RWPE1 (cell line): ENCODE measurements around the gene WASF2.
A peak's percentile ranks its signal among the peaks of the same experiment; 100 is the strongest.

Source experiments
- CTCF ChIA-PET: fragments of 350-600 bp; sonication (Branson Sonifier 250); formaldehyde crosslinking; extraction: SDS; loops from one replicate; lab custom pipeline; 2021; lab: Yijun Ruan, JAX
- POLR2A ChIA-PET: fragments of 400-600 bp; formaldehyde crosslinking; extraction: SDS; loops from one replicate; lab custom pipeline; 2020; ENCODE audit warnings: antibody characterized with exemption; ENCODE audit not compliant: low non-redundant PET; lab: Yijun Ruan, JAX
- DNase-seq: peaks from one replicate; pipeline ENCODE4 v3.0.0; 2012; ENCODE audit warnings: low spot score
- H3K27ac ChIP-seq: fragments of 450-650 bp; 2 replicates; pipeline ENCODE4 v1.5.1; 2017
- TF ChIP-seq, protein P1 (sequence below): fragments of 450-650 bp; conservative IDR thresholded peaks from 2 replicates; pipeline ENCODE4 v1.5.1; 2017; ENCODE audit warnings: low read depth, mild to moderate bottlenecking

The WASF2 gene

DNA sequence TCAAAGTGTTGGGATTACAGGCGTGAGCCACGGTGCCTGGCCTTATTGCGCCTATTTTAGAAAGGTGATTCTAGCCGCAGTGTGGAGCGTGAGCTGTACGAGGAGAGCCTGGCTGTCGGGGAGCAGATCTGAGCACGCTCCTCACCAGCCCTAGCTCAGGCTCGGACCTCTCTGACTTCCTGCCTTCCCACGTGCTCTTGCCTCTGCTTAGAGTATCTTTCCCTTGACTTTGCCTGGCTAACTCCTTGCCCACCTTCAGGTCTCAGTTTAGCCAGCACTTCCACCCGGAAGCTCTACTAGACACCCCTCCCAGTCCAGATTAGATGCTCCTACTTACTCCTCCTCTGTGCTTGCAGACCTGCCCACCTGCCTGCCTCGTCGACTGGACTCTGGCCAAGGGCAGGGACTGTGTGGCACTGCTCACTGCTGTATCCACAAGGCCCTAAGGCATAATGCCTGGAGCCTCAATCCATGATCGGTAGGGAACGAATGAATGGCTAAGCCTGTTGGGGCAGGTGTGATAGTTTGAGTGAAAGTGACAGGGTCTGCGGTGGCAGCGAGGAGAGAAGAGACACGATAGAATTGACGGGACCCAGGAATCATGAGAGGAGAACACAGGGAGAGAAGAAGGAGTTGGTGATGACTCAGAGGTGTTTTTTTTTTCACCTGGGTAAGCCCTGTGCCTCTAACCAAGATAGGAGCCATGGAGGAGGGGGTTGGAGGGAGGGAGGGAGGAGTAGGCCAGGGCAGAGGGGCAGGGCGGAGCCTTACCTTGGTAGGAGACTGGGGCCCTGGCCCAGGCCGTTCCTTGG lies 28.1 kb upstream of the WASF2 start:
- CTCF ChIA-PET, result interaction anchor here (0.6 kb wide), 1 partner anchor 11 kb away, joined by 6 read pairs; no protein-coding TSS in a partner anchor
- POLR2A ChIA-PET, result interaction anchor here (0.7 kb wide), 1 partner anchor 9 kb away, joined by 3 read pairs; no protein-coding TSS in a partner anchor
- no peak for DNase-seq
- TF ChIP-seq, protein P1, sequence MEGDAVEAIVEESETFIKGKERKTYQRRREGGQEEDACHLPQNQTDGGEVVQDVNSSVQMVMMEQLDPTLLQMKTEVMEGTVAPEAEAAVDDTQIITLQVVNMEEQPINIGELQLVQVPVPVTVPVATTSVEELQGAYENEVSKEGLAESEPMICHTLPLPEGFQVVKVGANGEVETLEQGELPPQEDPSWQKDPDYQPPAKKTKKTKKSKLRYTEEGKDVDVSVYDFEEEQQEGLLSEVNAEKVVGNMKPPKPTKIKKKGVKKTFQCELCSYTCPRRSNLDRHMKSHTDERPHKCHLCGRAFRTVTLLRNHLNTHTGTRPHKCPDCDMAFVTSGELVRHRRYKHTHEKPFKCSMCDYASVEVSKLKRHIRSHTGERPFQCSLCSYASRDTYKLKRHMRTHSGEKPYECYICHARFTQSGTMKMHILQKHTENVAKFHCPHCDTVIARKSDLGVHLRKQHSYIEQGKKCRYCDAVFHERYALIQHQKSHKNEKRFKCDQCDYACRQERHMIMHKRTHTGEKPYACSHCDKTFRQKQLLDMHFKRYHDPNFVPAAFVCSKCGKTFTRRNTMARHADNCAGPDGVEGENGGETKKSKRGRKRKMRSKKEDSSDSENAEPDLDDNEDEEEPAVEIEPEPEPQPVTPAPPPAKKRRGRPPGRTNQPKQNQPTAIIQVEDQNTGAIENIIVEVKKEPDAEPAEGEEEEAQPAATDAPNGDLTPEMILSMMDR, result no peak
- peak overlapping the region; percentile 98 for H3K27ac ChIP-seq

DNA sequence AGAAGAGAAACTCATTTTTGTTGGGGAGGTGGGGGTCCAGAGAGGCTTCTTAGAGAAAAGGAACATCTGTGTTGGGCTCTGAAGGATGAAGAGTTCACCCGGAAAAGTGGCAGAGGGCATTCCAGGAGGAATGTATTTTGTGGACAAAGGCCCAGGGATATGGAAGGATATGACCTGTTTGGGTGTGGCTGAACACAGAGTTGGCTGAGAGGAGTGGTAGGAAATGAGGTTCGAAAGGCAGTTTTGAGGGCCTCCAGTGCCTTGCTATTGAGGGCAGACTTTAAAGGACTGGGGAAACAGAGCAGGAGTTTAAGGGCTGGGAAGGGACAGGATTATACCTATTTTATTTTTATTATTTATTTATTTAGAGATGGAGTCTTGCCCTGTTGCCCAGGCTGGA lies 27.3 kb upstream of the WASF2 start:
- POLR2A ChIA-PET, result interaction anchor here (0.7 kb wide), 1 partner anchor 10 kb away, joined by 3 read pairs; no protein-coding TSS in a partner anchor
- TF ChIP-seq, protein P1, result no peak
- H3K27ac ChIP-seq, result peak overlapping the region; percentile 98
- CTCF ChIA-PET, result no interaction called here
- DNase-seq, result no peak

DNA sequence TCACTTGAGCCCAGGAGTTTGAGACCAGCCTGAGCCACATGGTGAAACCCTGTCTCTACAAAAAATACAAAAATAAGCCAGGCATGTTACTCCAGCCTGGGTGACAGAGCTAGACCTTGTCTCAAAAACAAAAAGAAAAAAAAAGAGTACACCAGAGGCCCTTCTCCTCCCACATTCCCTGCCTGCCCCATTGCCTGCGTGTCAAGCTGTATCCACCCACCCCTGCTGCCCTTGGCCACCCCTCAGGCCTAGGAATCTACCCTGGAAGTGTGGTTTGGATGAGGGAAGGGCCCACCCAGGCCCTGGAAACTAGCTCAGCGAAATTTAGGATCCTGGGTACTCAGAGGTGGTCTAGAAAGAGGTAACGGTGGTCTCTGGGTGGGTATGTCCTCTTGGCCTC lies 25.7 kb upstream of the WASF2 start:
- DNase-seq, result no peak
- POLR2A ChIA-PET, result no interaction called here
- peak overlapping the region; percentile 54 for H3K27ac ChIP-seq
- CTCF ChIA-PET, result interaction anchor here (0.5 to 0.9 kb wide), 2 partner anchors 53 to 60 kb away, joined by 3 to 6 read pairs; no protein-coding TSS in a partner anchor
- TF ChIP-seq, protein P1, result no peak

DNA sequence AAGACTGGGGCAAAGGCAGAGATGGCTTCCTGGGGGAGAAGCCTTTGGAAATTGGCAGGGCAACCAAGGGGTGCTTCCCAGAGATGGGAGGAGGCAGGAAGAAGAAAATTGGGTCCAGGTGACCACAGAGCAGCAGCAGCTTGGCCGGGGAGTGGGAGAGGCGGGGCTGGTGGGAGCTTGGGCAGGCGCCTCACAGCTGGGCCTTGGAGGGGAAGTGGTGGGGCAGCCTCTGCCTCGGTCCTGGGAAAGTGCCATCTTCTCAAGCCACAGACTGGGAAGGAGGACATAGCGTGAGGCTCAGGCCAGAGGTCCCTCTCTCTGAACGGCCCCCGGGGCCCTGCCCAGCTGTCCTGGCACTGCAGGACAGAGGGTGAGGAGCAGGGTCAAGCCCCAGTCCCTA lies 24.0 kb upstream of the WASF2 start:
- no peak for DNase-seq
- ChIA-PET CTCF (no interaction called here), POLR2A (no interaction called here)
- peak overlapping the region; percentile 98 for H3K27ac ChIP-seq
- TF ChIP-seq, protein P1, result no peak

GRCh38 chr1:27513528-27513927 lies 23.6 kb upstream of the WASF2 start:
- ChIA-PET POLR2A (no interaction called here), CTCF (no interaction called here)
- DNase-seq, result no peak
- H3K27ac ChIP-seq, result peak overlapping the region; percentile 98
- TF ChIP-seq, protein P1, result no peak

DNA sequence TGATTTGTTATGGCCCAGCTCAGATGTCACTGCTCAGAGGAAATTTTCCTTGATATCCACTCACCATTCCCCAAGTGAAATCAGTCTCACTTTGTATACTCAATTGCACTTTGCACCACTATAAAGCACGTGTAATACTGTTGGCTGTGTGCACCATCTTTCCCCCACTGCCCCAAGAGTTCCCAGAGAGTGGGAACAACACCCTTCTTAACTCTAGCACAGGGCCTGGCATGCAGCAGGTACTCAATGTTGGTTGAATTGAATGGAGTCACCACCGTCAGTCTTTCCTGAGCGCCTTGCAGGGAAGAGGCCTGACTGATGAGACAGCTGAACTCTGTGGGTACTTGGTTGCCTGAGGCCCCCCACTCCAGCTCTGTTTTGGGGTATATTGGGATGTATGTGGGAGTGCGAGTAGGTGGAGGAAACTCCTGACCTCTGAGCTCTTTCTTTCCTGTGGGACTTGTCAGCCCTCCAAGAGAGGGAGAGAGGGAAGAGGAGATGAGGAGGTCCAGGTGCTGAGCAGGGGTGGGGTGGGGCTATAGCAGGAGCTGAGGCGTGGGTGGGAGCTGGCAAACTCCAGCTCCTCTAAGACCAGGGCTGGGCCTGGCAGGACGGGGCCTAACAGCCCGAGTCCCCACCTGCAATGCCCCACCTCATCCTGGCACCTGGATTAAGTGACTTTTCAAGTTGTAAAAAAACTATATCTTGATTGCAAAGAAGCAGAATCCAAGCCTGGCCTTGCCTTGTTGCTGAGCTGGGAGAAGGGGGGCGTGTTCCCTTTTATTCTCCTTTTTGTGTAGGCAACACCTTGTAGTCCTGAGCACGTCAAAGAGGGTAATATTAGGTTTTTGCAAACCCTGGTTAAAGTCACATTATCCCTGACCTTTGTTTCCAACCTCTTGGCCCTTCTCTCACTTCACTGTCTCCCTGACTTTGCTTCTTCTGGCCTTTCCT lies 19.4 kb upstream of the WASF2 start:
- ChIA-PET POLR2A (interaction anchor here (0.7 kb wide), 1 partner anchor 728 kb away, joined by 3 read pairs; no protein-coding TSS in a partner anchor), CTCF (no interaction called here)
- TF ChIP-seq, protein P1, result no peak
- H3K27ac ChIP-seq, result peak overlapping the region; percentile 98
- no peak for DNase-seq
